Endodermal cell (in vitro differentiated cells): ENCODE measurements around the gene P2RY1. TPM values are rescaled to one million over a fixed set of nuclear protein-coding genes. Genes with fewer than 3 reads are reported as not detected.

ENCODE experiments used
- DNase-seq: peaks from one replicate; pipeline ENCODE4 v3.0.0-alpha.2; 2017
- H3K27ac ChIP-seq: 2 replicates; pipeline ENCODE4 v1.5.1; 2013; ENCODE audit warnings: mild to moderate bottlenecking, low read depth, low read length, moderate library complexity
- H3K27me3 ChIP-seq: 2 replicates; pipeline ENCODE4 v1.6.1; 2013; ENCODE audit warnings: mild to moderate bottlenecking, low read length, moderate library complexity; ENCODE audit not compliant: insufficient read depth, control insufficient read depth, poor library complexity, severe bottlenecking
- H3K36me3 ChIP-seq: 2 replicates; pipeline ENCODE4 v1.7.0; 2013; ENCODE audit warnings: mild to moderate bottlenecking, low read length, moderate library complexity; ENCODE audit not compliant: control insufficient read depth, insufficient read depth
- H3K4me1 ChIP-seq: one replicate; pipeline ENCODE4 v1.7.0; 2013; ENCODE audit warnings: low read length; ENCODE audit not compliant: control insufficient read depth, insufficient read depth
- H3K4me3 ChIP-seq: 2 replicates; pipeline ENCODE4 v1.5.1; 2013; ENCODE audit warnings: mild to moderate bottlenecking, low read length, moderate library complexity
- H3K9ac ChIP-seq: 2 replicates; pipeline ENCODE4 v1.6.1; 2013; ENCODE audit warnings: mild to moderate bottlenecking, low read length, moderate library complexity; ENCODE audit not compliant: poor library complexity, severe bottlenecking; ENCODE audit errors: extremely low read depth
- H3K9me3 ChIP-seq: 2 replicates; pipeline ENCODE4 v1.6.1; 2013; ENCODE audit warnings: mild to moderate bottlenecking, low read length, moderate library complexity; ENCODE audit not compliant: control insufficient read depth
- H3K27ac Mint-ChIP-seq: 2 replicates; pipeline ENCODE4 v1.8.0; 2020; ENCODE audit warnings: mixed read lengths
- H3K27me3 Mint-ChIP-seq: 2 replicates; pipeline ENCODE4 v1.8.0; 2021; ENCODE audit warnings: mild to moderate bottlenecking, mixed read lengths; ENCODE audit not compliant: insufficient read depth
- H3K36me3 Mint-ChIP-seq: 2 replicates; pipeline ENCODE4 v1.8.0; 2020; ENCODE audit warnings: low read depth, mixed read lengths
- H3K4me1 Mint-ChIP-seq: 2 replicates; pipeline ENCODE4 v1.8.0; 2020; ENCODE audit warnings: mixed read lengths
- H3K4me3 Mint-ChIP-seq: 2 replicates; pipeline ENCODE4 v1.8.0; 2020; ENCODE audit warnings: mild to moderate bottlenecking, moderate library complexity, mixed read lengths
- H3K9me3 Mint-ChIP-seq: 2 replicates; pipeline ENCODE4 v1.8.0; 2020; ENCODE audit warnings: mild to moderate bottlenecking, mixed read lengths
- CTCF ChIP-seq: fragments of 200-600 bp; sonication (generic); conservative IDR thresholded peaks from 2 replicates; pipeline ENCODE4 v1.5.0; 2021; ENCODE audit warnings: antibody characterized with exemption, mild to moderate bottlenecking
- WGBS, 2 experiments: methylation state at CpG; one replicate each; pipeline versions ENCODE4 v1.1.5 to v1.1.7; 2013; ENCODE audit warnings: missing lambda C conversion rate in 2 of 2, mixed read lengths in 1 of 2; ENCODE audit not compliant: insufficient coverage in 1 of 2, insufficient read length in 1 of 2; 5-methylcytosine and 5-hydroxymethylcytosine counted together
- total RNA-seq, 2 donors: library from RNA; stranded (reverse); fragmentation: NEBNext Ultra II Directional in 1 of 2; extraction: Animal tissue kit (Norgen Biotek cat#: 25700) in 1 of 2; gene quantifications; 2 replicates in 1 of 2; 3 replicates in 1 of 2; pipeline ENCODE4 v1.2.1, GENCODE V29; 2021

Gene P2RY1
- total RNA-seq, 2 donors from 2014 or later = 7.6 to 10.4 TPM

GRCh38 chr3:152823173-152823572 lies 11.8 kb upstream of the P2RY1 start:
- H3K27me3 ChIP-seq = no peaks in the 10 kb centered on the region
- H3K9ac ChIP-seq = no peak overlapping the region
- no peaks in the 10 kb centered on the region for H3K4me1 ChIP-seq
- H3K27me3 Mint-ChIP-seq = peaks cover 1% of the 10 kb centered on the region
- no peaks in the 10 kb centered on the region for H3K36me3 Mint-ChIP-seq
- H3K4me3 Mint-ChIP-seq = no peak overlapping the region
- no peak overlapping the region for H3K4me3 ChIP-seq
- H3K9me3 ChIP-seq = no peaks in the 10 kb centered on the region
- 83 to 100% methylated on average over 1 to 2 of the region's 2 CpGs for WGBS, 2 experiments
- TF ChIP-seq CTCF = no peak
- H3K4me1 Mint-ChIP-seq = no peaks in the 10 kb centered on the region
- H3K27ac ChIP-seq = no peak overlapping the region
- H3K27ac Mint-ChIP-seq = no peak overlapping the region
- H3K36me3 ChIP-seq = no peaks in the 10 kb centered on the region
- H3K9me3 Mint-ChIP-seq = no peaks in the 10 kb centered on the region
- no peak for DNase-seq

GRCh38 chr3:152823781-152824180 lies 11.2 kb upstream of the P2RY1 start:
- H3K4me1 ChIP-seq = no peaks in the 10 kb centered on the region
- no peaks in the 10 kb centered on the region for H3K27me3 ChIP-seq
- no peaks in the 10 kb centered on the region for H3K36me3 ChIP-seq
- 94 to 98% methylated on average over 2 of the region's 2 CpGs for WGBS, 2 experiments
- Mint-ChIP-seq H3K27me3 (peaks cover 1% of the 10 kb centered on the region), H3K4me3 (no peak overlapping the region), H3K27ac (no peak overlapping the region), H3K4me1 (no peaks in the 10 kb centered on the region), H3K9me3 (no peaks in the 10 kb centered on the region), H3K36me3 (no peaks in the 10 kb centered on the region)
- no peak overlapping the region for H3K4me3 ChIP-seq
- no peak overlapping the region for H3K9ac ChIP-seq
- no peak for DNase-seq
- TF ChIP-seq CTCF = no peak
- no peak overlapping the region for H3K27ac ChIP-seq
- no peaks in the 10 kb centered on the region for H3K9me3 ChIP-seq

- Histone ChIP-seq H3K4me1 (no peaks in the 10 kb centered on the region), H3K36me3 (no peaks in the 10 kb centered on the region), H3K9me3 (no peaks in the 10 kb centered on the region), H3K27ac (no peak overlapping the region), H3K9ac (no peak overlapping the region), H3K27me3 (no peaks in the 10 kb centered on the region), H3K4me3 (no peak overlapping the region)
- H3K36me3 Mint-ChIP-seq = no peaks in the 10 kb centered on the region
- H3K4me1 Mint-ChIP-seq = no peaks in the 10 kb centered on the region
- no peak overlapping the region for H3K4me3 Mint-ChIP-seq
- H3K27ac Mint-ChIP-seq = no peak overlapping the region
- H3K27me3 Mint-ChIP-seq = no peaks in the 10 kb centered on the region
- no peaks in the 10 kb centered on the region for H3K9me3 Mint-ChIP-seq
- no peak for DNase-seq
- TF ChIP-seq CTCF = no peak
Measured at GRCh38 chr3:152825566-152825965, 9.4 kb upstream of the P2RY1 start.
